ENCODE data around the gene PUS1. TPM values are rescaled to one million over a fixed set of nuclear protein-coding genes. Genes with fewer than 3 reads are reported as not detected.
"Not testable (repeated sequence)": the region's sequence is repeated elsewhere in the genome, so short reads cannot be mapped to it uniquely, and the experiment has no call there.

Gene PUS1
- polyA plus RNA-seq, 4 donors: 11.6 to 30.0 (median 18.1) TPM

GRCh38 chr12:131949431-131950181, 20.5 kb downstream of the PUS1 start, which contains the start of gene EP400:
Gene EP400, plus strand, starts transcription at chr12:131949942. Its CDS starts 10,678 bp downstream, at chr12:131960620.
- FAIRE-seq: no peak
- H3K4me3 ChIP-seq (ENCODE audit: low read depth in 1 of 3, low read length in 3 of 3): peak within 1 kb of the TSS; percentile 78 to 99 (median 94)
- peak; percentile 94 to 97 for DNase-seq
- H3K27ac ChIP-seq (ENCODE audit: low read depth in 1 of 3, low read length in 2 of 3): peak within 1 kb of the TSS; percentile 55 to 85 (median 65)
- H3K36me3 ChIP-seq (ENCODE audit: control insufficient read depth in 3 of 3, insufficient read depth in 2 of 3, low read depth in 1 of 3, low read length in 3 of 3): peaks cover 0 to 6% (median 0%) of the 10 kb centered on the region in 3 donors
- H3K9me3 ChIP-seq (ENCODE audit: control insufficient read depth in 2 of 2, insufficient read depth in 1 of 2, low read depth in 1 of 2, low read length in 1 of 2): peaks cover 0 to under 1% of the 10 kb centered on the region in 2 donors
- WGBS, 3 donors: 1 to 2% (median 2%) methylated on average over 48 to 97 of the region's 97 CpGs
- H3K27me3 ChIP-seq (ENCODE audit: control insufficient read depth in 3 of 3, insufficient read depth in 3 of 3, low read length in 3 of 3): no peaks in the 10 kb centered on the region
- H3K4me1 ChIP-seq (ENCODE audit: control insufficient read depth in 3 of 3, insufficient read depth in 2 of 3, low read depth in 1 of 3, low read length in 2 of 3): peaks cover 0 to 4% (median 0%) of the 10 kb centered on the region in 3 donors

GRCh38 chr12:131950182-131950913, 21.3 kb downstream of the PUS1 start:
- FAIRE-seq (no peak), DNase-seq (no peak)
- peaks cover 0 to 4% (median 0%) of the 10 kb centered on the region in 3 donors for H3K4me1 ChIP-seq (ENCODE audit: control insufficient read depth in 3 of 3, insufficient read depth in 2 of 3, low read depth in 1 of 3, low read length in 2 of 3)
- no peaks in the 10 kb centered on the region for H3K36me3 ChIP-seq (ENCODE audit: control insufficient read depth in 3 of 3, insufficient read depth in 2 of 3, low read depth in 1 of 3, low read length in 3 of 3)
- peak overlapping the region; percentile 78 to 99 (median 94) for H3K4me3 ChIP-seq (ENCODE audit: low read depth in 1 of 3, low read length in 3 of 3)
- peak overlapping the region in 2 of 3 donors; percentile 65 to 85 for H3K27ac ChIP-seq (ENCODE audit: low read depth in 1 of 3, low read length in 2 of 3)
- H3K9me3 ChIP-seq (ENCODE audit: control insufficient read depth in 2 of 2, insufficient read depth in 1 of 2, low read depth in 1 of 2, low read length in 1 of 2): no peaks in the 10 kb centered on the region
- WGBS, 3 donors: 0 to 2% (median 1%) methylated on average over 37 to 79 of the region's 79 CpGs
- H3K27me3 ChIP-seq (ENCODE audit: control insufficient read depth in 3 of 3, insufficient read depth in 3 of 3, low read length in 3 of 3): no peaks in the 10 kb centered on the region

GRCh38 chr12:131953810-131954209, 24.7 kb downstream of the PUS1 start:
- 93 to 96% (median 95%) methylated on average over 9 of the region's 9 CpGs for WGBS, 3 donors
- H3K27me3 ChIP-seq (ENCODE audit: control insufficient read depth in 3 of 3, insufficient read depth in 3 of 3, low read length in 3 of 3); H3K4me3 ChIP-seq (ENCODE audit: low read depth in 1 of 3, low read length in 3 of 3); H3K27ac ChIP-seq (ENCODE audit: low read depth in 1 of 3, low read length in 2 of 3); H3K4me1 ChIP-seq (ENCODE audit: control insufficient read depth in 3 of 3, insufficient read depth in 2 of 3, low read depth in 1 of 3, low read length in 2 of 3); FAIRE-seq; H3K36me3 ChIP-seq (ENCODE audit: control insufficient read depth in 3 of 3, insufficient read depth in 2 of 3, low read depth in 1 of 3, low read length in 3 of 3); H3K9me3 ChIP-seq (ENCODE audit: control insufficient read depth in 2 of 2, insufficient read depth in 1 of 2, low read depth in 1 of 2, low read length in 1 of 2); DNase-seq: not testable (repeated sequence)

- not testable (repeated sequence) for DNase-seq; FAIRE-seq; H3K4me1 ChIP-seq (ENCODE audit: control insufficient read depth in 3 of 3, insufficient read depth in 2 of 3, low read depth in 1 of 3, low read length in 2 of 3); H3K27me3 ChIP-seq (ENCODE audit: control insufficient read depth in 3 of 3, insufficient read depth in 3 of 3, low read length in 3 of 3); H3K27ac ChIP-seq (ENCODE audit: low read depth in 1 of 3, low read length in 2 of 3); H3K36me3 ChIP-seq (ENCODE audit: control insufficient read depth in 3 of 3, insufficient read depth in 2 of 3, low read depth in 1 of 3, low read length in 3 of 3); H3K4me3 ChIP-seq (ENCODE audit: low read depth in 1 of 3, low read length in 3 of 3); H3K9me3 ChIP-seq (ENCODE audit: control insufficient read depth in 2 of 2, insufficient read depth in 1 of 2, low read depth in 1 of 2, low read length in 1 of 2)
- whole genome bisulfite sequencing, 3 donors: 90 to 92% (median 92%) methylated on average over 12 to 13 of the region's 13 CpGs
Observed at GRCh38 chr12:131954460-131954859, 25.4 kb downstream of the PUS1 start.

- FAIRE-seq: no peak
- Histone ChIP-seq H3K27me3 (ENCODE audit: control insufficient read depth in 3 of 3, insufficient read depth in 3 of 3, low read length in 3 of 3) (no peaks in the 10 kb centered on the region), H3K36me3 (ENCODE audit: control insufficient read depth in 3 of 3, insufficient read depth in 2 of 3, low read depth in 1 of 3, low read length in 3 of 3) (peaks cover 6 to 18% (median 8%) of the 10 kb centered on the region in 3 donors), H3K4me3 (ENCODE audit: low read depth in 1 of 3, low read length in 3 of 3) (no peak overlapping the region), H3K4me1 (ENCODE audit: control insufficient read depth in 3 of 3, insufficient read depth in 2 of 3, low read depth in 1 of 3, low read length in 2 of 3) (peaks cover 0 to 2% (median 0%) of the 10 kb centered on the region in 3 donors), H3K9me3 (ENCODE audit: control insufficient read depth in 2 of 2, insufficient read depth in 1 of 2, low read depth in 1 of 2, low read length in 1 of 2) (no peaks in the 10 kb centered on the region), H3K27ac (ENCODE audit: low read depth in 1 of 3, low read length in 2 of 3) (no peak overlapping the region)
- no peak for DNase-seq
- 61 to 85% (median 78%) methylated on average over 4 of the region's 4 CpGs for WGBS, 3 donors
Observed at GRCh38 chr12:131959116-131959515, 30.0 kb downstream of the PUS1 start.

GRCh38 chr12:131959641-131960589, 30.8 kb downstream of the PUS1 start:
- 78 to 83% (median 80%) methylated on average over 16 of the region's 16 CpGs for WGBS, 3 donors
- Histone ChIP-seq H3K36me3 (ENCODE audit: control insufficient read depth in 3 of 3, insufficient read depth in 2 of 3, low read depth in 1 of 3, low read length in 3 of 3) (peaks cover 6 to 18% (median 8%) of the 10 kb centered on the region in 3 donors), H3K27ac (ENCODE audit: low read depth in 1 of 3, low read length in 2 of 3) (no peak overlapping the region), H3K4me1 (ENCODE audit: control insufficient read depth in 3 of 3, insufficient read depth in 2 of 3, low read depth in 1 of 3, low read length in 2 of 3) (peaks cover 0 to 2% (median 0%) of the 10 kb centered on the region in 3 donors), H3K27me3 (ENCODE audit: control insufficient read depth in 3 of 3, insufficient read depth in 3 of 3, low read length in 3 of 3) (no peaks in the 10 kb centered on the region), H3K4me3 (ENCODE audit: low read depth in 1 of 3, low read length in 3 of 3) (no peak overlapping the region), H3K9me3 (ENCODE audit: control insufficient read depth in 2 of 2, insufficient read depth in 1 of 2, low read depth in 1 of 2, low read length in 1 of 2) (no peaks in the 10 kb centered on the region)
- FAIRE-seq (no peak), DNase-seq (no peak)

- DNase-seq; H3K4me1 ChIP-seq (ENCODE audit: control insufficient read depth in 3 of 3, insufficient read depth in 2 of 3, low read depth in 1 of 3, low read length in 2 of 3); H3K4me3 ChIP-seq (ENCODE audit: low read depth in 1 of 3, low read length in 3 of 3); FAIRE-seq; H3K9me3 ChIP-seq (ENCODE audit: control insufficient read depth in 2 of 2, insufficient read depth in 1 of 2, low read depth in 1 of 2, low read length in 1 of 2); H3K27ac ChIP-seq (ENCODE audit: low read depth in 1 of 3, low read length in 2 of 3); H3K27me3 ChIP-seq (ENCODE audit: control insufficient read depth in 3 of 3, insufficient read depth in 3 of 3, low read length in 3 of 3): not testable (repeated sequence)
- peaks cover 6 to 18% (median 8%) of the 10 kb centered on the region in 3 donors for H3K36me3 ChIP-seq (ENCODE audit: control insufficient read depth in 3 of 3, insufficient read depth in 2 of 3, low read depth in 1 of 3, low read length in 3 of 3)
- WGBS, 3 donors: 92 to 95% (median 93%) methylated on average over 17 to 23 of the region's 30 CpGs
Observed at GRCh38 chr12:131960590-131961325, 31.7 kb downstream of the PUS1 start.

Data from small intestine (tissue), 7 donors.